Measurements from ENCODE around the gene THPO.

The THPO gene

DNA sequence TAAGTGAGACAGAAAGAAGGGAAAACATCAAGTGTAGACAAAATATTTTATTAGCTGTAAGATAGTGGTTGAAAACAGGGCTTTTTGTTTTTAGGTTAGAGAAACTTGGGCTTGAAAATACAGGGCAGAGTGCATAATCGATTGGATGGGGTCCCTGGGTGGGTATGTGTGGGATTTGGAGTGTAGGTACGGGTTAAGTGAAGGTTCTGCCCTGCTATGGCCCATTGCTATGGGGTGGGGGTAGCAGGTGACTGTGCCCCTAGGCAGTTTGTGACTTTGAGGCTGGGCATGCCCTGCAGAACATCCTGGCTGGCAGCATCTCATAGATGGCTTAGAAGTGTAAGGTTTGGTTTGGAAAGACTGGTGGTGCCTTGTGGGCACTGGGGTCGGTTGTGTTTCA lies 44.3 kb downstream of the THPO start:
- H3K4me1 ChIP-seq, result peaks cover 28% of the 10 kb centered on the region
- peak overlapping the region; percentile 61 for H3K27ac ChIP-seq
- H3K9me3 ChIP-seq (ENCODE audit: control insufficient read depth, low read length), result no peaks in the 10 kb centered on the region
- no peak overlapping the region for H3K4me2 ChIP-seq (ENCODE audit: low read length)
- no peaks in the 10 kb centered on the region for H3K36me3 ChIP-seq (ENCODE audit: control insufficient read depth, insufficient read depth, low read length)
- no peak for TF ChIP-seq CTCF (IDR thresholded peaks at IDR 0.05)
- no peak overlapping the region for H3K4me3 ChIP-seq (ENCODE audit: low read depth, low read length)
- no peaks in the 10 kb centered on the region for H3K27me3 ChIP-seq (ENCODE audit: control insufficient read depth, insufficient read depth, low read length)
- no peak overlapping the region for H2AFZ ChIP-seq
- no peak overlapping the region for H3K9ac ChIP-seq
- H3K79me2 ChIP-seq, result no peaks in the 10 kb centered on the region

- H3K9me3 ChIP-seq (ENCODE audit: control insufficient read depth, low read length), result no peaks in the 10 kb centered on the region
- H3K9ac ChIP-seq, result no peak overlapping the region
- no peak overlapping the region for H3K4me3 ChIP-seq (ENCODE audit: low read depth, low read length)
- H3K4me2 ChIP-seq (ENCODE audit: low read length), result no peak overlapping the region
- no peak overlapping the region for H2AFZ ChIP-seq
- no peaks in the 10 kb centered on the region for H3K79me2 ChIP-seq
- peak overlapping the region; percentile 61 for H3K27ac ChIP-seq
- no peak for TF ChIP-seq CTCF (IDR thresholded peaks at IDR 0.05)
- H3K36me3 ChIP-seq (ENCODE audit: control insufficient read depth, insufficient read depth, low read length), result no peaks in the 10 kb centered on the region
- H3K4me1 ChIP-seq, result peaks cover 23% of the 10 kb centered on the region
- H3K27me3 ChIP-seq (ENCODE audit: control insufficient read depth, insufficient read depth, low read length), result no peaks in the 10 kb centered on the region
Observed at GRCh38 chr3:184333190-184333589, 44.8 kb downstream of the THPO start.

DNA sequence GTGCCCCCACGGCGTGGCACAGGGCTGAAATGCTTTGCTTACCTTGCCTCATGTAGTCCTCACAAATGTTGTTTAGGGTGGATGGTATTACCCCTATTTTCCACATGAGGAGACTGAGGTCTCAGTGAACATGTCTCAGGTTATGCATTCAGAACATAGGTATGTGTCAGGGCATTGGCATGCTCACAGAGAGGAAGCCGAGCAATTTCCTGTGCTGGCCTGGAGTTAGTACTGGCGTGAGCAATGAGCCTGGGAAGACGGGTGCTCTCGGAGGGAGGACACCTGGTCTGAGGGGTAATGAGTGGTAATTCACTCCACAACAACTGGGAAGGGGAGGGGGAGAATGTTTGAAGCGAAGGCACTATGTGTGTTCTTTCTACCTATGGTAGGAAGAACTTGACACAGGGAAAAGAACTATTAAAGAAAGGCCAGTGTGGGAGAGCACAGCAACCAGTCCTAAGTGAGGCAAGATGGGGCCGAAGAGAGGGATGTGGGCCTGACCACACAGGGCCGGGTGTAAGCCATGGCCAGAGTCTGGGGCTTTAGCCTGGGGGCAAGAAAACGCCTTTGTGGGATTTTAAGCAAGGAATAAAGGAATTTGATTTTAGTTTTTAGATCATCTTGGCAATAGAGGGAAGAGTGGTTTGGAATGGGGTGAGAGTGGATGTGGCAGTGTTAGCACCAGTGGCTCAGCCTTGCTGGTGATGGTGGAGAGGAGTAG lies 45.5 kb downstream of the THPO start:
- Histone ChIP-seq H3K79me2 (peaks cover 4% of the 10 kb centered on the region), H3K27me3 (ENCODE audit: control insufficient read depth, insufficient read depth, low read length) (no peaks in the 10 kb centered on the region), H2AFZ (no peak overlapping the region), H3K9me3 (ENCODE audit: control insufficient read depth, low read length) (no peaks in the 10 kb centered on the region), H3K4me2 (ENCODE audit: low read length) (no peak overlapping the region), H3K4me1 (peaks cover 17% of the 10 kb centered on the region), H3K36me3 (ENCODE audit: control insufficient read depth, insufficient read depth, low read length) (no peaks in the 10 kb centered on the region), H3K9ac (no peak overlapping the region), H3K4me3 (ENCODE audit: low read depth, low read length) (no peak overlapping the region), H3K27ac (peak overlapping the region; percentile 61)
- no peak for TF ChIP-seq CTCF (IDR thresholded peaks at IDR 0.05)

GRCh38 chr3:184328516-184328915 lies 49.5 kb downstream of the THPO start:
- Histone ChIP-seq H3K4me1 (peaks cover 10% of the 10 kb centered on the region), H3K9ac (no peak overlapping the region), H3K4me3 (ENCODE audit: low read depth, low read length) (no peak overlapping the region), H3K27ac (no peak overlapping the region), H2AFZ (no peak overlapping the region), H3K79me2 (peaks cover 13% of the 10 kb centered on the region), H3K4me2 (ENCODE audit: low read length) (no peak overlapping the region), H3K9me3 (ENCODE audit: control insufficient read depth, low read length) (no peaks in the 10 kb centered on the region), H3K27me3 (ENCODE audit: control insufficient read depth, insufficient read depth, low read length) (no peaks in the 10 kb centered on the region), H3K36me3 (ENCODE audit: control insufficient read depth, insufficient read depth, low read length) (no peaks in the 10 kb centered on the region)
- TF ChIP-seq CTCF (IDR thresholded peaks at IDR 0.05), result no peak

GRCh38 chr3:184327171-184327570 lies 50.8 kb downstream of the THPO start:
- Histone ChIP-seq H3K9me3 (ENCODE audit: control insufficient read depth, low read length) (no peaks in the 10 kb centered on the region), H3K9ac (no peak overlapping the region), H3K27me3 (ENCODE audit: control insufficient read depth, insufficient read depth, low read length) (no peaks in the 10 kb centered on the region), H3K4me3 (ENCODE audit: low read depth, low read length) (no peak overlapping the region), H3K4me1 (peaks cover 19% of the 10 kb centered on the region), H2AFZ (no peak overlapping the region), H3K27ac (no peak overlapping the region), H3K4me2 (ENCODE audit: low read length) (no peak overlapping the region), H3K36me3 (ENCODE audit: control insufficient read depth, insufficient read depth, low read length) (no peaks in the 10 kb centered on the region), H3K79me2 (peaks cover 13% of the 10 kb centered on the region)
- TF ChIP-seq CTCF (IDR thresholded peaks at IDR 0.05), result no peak
